HL-60/S4 treated with phorbol 12-myristate 13-acetate at 8.2 ng/mL for 4 days and 3 days (cell line): ENCODE measurements around the gene BIN1.

Experiments used
- in situ Hi-C: fragments of 300-500 bp; cut with MboI; formaldehyde crosslinking; loops from 2 replicates; pipeline ENCODE4 v1.15.0; 2022; ENCODE audit warnings: low sequenced_read_pairs

Gene BIN1

DNA sequence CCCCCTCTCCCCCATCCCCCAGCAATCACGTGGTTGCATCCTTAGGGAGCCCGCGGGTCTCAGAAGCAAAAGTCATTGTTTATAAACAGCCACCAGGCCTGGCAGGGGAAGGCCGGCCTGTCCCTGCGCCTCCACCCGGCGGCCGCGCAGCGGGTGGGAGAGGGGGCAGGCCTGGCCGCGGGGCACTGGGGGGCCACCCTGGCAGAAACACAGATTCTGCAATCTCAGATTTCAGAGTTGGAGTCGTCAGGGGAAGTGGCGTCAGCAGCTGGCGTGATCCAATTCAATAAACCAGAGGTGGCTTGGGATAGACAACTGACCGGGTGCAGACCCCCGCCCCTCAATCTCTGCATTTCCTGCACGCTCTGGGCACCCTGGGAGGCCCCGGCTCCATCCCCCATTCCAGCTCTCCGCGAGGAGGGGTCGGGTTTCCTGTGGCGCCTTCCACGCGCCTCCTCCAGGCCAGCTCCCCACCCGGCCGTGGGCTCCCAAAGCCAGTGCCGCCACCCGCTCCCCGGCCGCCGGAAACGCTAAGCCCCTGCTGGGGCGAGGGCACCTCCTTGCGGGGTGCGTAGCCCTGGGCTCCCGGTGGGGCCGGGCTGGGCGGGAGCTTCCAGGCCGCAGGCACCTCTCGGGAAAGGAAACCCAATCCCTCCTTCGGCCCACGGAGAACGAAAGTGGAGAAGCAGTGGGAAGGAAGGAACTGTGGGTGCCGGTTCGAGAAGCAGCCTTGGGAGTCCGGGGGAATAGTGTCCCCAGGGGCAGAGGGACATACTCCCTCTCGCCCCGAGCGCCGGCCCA, 1.1 kb downstream of the BIN1 start:
- in situ Hi-C loops = no loop called here

DNA sequence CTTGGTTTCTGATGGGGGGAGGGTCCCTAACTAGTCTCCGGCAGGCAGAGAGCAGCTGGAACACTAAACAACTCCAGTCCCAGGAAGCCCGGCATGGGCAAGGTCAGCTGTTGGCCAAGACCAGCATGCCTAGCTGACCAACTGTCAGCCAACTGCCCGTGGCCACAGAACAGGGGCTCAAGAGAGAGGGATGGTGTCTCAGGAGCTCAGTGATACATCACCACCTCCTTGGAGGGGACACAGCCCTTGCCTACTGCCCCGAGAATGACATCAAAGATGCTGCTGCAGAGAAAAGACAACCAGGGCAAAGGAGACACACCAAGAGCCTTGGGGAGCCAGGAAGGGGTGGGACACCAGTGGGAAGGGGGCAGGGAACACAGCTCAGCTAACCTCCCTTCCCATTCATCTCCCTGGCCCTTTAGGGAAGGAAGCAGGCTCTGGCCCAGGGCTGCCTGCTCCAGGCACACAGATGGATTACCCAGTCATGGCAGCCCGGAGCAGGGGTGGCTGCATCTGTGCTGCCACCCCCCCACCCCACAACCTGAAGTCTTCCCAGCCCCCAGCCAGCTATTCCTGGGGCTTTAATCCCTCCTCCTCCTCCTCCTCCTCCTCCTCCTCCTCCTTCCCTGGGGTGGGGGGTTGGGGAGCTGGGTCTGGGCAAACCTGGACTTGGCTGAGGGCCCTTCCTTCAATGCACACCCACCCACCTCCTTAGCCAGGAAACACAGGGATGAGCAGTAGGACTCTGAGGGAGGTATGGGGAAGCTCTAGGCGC, 1.9 kb downstream of the BIN1 start:
- in situ Hi-C loops = no loop called here

DNA sequence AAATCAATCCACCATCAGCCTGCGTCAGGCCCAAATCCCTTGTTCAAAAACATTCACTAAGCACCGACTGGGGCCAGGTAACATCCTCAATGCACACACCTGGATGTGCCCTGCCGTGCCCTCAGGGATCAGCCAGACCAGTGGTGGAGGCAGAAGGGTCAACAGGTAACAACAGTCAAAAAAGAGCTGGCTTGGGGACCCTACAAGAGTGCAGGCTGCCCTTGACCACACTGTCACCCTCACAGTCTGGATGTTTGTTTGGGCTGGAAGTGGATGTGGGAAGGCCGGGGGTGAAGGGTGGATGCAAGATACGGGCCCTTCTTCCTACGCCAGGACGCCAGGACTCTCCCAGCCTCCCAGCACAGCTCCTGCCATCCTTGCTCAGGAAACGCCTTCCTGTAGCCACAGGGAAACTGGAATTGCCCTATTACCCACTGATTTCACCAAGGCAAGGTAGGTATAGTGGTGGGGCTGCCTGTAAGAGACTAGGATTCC, 2.7 kb downstream of the BIN1 start:
- in situ Hi-C loops = no loop called here

DNA sequence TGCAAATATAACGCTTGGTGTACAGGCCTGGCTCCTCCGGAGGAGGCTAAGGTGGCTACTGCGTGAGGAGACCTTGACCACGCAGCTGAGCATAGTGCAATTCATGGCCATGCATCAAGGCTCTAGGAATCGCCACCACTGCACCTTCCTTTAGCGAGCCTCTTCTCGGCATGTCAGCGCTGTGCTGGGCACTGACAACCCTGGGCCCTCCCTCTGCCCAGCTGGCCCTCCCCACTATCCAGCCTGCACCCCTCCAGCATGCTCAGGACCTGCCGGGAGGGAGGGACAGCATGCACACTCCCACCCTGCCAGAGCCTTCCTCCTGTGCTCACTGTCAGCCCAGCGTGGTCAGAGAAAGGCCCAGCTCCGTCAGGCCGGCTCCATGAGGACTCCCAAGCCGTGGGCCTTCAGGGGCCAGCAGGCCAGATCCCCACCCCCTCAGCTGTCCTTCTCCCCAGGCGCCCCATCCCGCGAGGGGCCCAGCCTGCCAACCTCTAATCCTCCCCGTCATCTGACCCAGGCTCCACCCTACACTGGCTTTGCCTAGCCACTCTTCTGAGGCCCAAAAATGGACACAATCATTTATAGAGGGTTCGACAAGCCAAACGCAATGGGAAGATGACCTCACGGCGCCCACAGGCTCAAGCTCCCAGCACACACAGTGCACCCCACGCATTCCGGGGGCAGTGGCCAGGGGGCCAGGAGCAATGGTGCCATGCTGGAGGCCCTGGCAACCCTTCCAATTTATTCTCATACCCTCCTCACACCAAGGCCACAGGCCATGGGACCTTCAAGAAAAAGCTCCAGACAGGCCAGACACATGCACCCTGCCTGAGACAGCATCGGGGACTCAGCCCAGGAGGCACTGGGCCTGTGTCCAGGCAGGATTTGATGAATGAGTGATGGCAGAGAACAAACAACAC, 3.5 kb downstream of the BIN1 start:
- in situ Hi-C loops = no loop called here

DNA sequence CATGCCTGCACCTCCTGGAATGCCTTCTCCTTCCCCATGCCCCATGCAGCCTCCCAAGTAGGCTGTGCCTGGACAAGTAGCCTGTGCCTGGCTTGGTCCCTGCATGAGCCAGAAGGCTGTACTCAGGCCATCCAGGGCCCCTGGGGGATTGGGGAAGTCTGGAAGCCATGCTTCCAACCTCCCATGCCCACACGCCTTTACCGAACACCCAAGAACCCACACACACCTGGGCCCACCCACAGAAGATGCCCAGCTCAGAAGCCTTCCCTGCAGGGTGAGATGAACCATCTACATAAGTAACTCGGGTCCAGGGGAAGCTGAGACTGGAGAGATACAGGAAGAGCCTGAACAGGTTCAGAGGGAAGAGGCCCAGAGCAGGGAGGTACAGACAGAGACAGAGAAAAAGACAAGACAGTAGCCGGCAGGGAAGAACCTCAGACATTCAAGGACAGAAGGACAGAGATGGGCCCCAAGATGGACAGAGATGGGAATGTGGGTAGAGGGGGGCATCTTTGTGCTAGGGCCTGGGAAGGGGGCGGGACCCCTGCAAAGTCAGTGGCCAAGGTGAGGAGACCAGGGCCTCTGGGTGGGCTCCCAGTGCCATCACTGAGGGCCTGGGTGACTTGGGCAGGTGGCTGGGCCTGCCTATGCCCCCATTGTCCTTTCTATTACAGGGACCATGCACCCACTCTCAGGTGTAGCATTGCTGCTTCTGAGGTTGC, 4.3 kb downstream of the BIN1 start:
- in situ Hi-C loops = no loop called here

DNA sequence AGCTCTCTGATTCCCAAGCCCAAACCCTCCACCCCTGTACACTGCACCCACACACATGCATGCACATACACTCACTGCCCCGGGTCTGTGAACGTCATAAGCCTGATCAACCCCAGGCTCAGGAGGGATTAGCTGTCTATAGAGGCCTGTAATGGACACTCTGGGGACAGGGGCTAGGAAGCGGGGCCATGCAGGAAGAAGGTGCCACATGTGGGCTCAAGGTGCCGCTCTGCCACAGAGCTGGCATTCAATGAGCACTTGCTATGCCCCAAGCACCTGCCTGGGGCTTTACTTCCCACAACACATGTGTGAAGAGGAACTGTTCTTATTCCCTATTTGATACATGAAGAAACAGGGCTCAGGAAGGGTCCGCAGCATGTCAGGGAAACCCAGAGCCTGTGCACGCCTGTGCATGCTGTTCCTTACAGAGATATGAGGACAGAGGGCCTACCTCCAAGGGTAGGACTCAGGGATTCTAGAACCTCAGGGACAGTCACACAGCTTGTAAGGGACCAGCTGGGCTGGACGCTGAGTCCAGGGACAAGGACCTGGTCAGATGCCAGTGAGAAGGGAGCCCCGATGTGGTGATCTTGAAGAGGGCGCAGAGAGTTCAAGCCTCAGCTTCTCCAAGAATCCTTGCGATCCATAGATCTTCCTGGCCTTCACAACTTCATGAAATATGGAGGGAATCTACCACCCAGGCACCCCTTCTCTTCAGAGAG, 5.0 kb downstream of the BIN1 start:
- in situ Hi-C loops = no loop called here

DNA sequence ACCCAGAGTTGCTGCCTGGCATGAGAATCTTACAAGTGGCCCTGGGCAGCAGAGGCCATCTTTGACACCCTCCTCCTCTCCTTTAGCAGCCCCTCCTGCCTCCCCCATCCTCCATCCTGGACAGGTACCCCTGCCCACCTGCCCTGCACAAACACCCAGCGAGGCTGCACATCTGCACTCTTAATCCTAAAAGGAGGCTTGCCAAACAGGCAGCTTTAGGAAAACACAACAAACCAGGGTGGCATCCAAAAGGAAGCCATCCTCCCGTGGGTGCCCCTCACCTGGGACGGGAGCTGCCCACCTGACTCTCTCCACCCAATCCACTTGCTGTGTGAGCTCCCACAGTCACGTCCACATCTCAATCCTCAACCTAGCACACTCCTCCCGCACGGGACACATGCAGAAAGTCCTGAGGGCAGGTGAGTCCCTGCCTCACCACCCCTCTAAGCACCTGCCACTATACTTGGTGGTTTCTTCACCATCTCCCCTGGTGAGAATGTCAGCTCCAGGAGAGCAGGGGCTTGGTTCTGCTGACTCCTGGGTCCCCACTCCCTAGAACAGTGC, 5.8 kb downstream of the BIN1 start:
- in situ Hi-C loops = no loop called here

DNA sequence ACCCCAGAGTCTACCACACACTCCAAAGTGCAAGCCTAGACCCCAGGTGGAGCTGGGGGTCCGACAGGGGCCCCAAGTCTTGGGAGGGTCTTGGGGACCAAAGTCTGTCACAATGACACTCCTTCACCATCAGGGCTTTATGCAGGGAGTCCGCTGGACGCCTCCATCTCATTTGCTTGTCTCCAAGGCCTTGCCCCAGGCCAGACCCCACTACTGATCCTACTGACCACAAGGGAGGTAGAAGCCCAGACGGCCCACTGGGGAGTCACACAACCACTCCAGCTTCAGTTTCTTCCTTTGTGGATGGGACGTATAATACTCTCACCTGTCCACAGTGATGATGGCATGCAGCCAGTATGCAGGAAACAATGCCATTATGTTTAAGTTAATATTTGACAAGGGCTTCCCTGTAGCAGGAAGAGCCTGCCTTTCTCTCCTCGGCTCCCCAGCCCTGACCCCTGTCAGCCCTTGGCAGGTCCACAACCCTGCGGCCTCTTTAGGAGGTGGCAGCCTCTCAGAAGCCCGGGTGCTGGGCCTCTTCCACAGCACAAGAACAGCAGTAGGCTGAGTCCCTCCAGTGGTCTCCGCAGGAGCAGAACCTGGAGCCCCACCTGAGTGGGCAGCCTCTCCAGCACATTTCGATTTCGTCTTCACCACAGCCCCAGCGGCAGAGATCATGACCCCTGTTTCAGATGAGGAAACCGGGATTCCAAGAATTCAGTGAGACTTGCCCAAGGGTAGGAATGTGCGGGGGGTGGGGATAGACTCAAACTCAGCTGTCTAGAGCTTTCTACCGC, 6.5 kb downstream of the BIN1 start:
- in situ Hi-C loops = no loop called here

DNA sequence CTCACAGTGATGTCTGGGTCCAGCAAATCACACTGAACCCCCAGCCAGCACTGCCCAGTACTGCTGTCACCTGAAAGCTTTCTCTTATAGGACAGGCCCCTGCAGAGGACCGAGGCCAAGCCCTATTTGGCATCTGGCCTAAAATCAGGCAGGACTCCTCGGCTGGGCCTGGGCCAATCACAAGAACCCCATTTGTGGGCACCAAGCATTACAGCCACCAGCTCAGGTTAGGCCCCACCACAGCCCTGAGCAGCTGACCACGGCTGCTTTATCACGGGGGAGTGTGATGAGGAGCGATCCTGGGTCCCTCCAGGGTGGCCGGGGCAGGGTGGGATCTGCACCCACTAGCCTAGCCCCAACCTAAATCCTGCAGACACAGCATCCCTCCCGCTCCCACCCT, 8.2 kb downstream of the BIN1 start:
- in situ Hi-C loops = no loop called here

DNA sequence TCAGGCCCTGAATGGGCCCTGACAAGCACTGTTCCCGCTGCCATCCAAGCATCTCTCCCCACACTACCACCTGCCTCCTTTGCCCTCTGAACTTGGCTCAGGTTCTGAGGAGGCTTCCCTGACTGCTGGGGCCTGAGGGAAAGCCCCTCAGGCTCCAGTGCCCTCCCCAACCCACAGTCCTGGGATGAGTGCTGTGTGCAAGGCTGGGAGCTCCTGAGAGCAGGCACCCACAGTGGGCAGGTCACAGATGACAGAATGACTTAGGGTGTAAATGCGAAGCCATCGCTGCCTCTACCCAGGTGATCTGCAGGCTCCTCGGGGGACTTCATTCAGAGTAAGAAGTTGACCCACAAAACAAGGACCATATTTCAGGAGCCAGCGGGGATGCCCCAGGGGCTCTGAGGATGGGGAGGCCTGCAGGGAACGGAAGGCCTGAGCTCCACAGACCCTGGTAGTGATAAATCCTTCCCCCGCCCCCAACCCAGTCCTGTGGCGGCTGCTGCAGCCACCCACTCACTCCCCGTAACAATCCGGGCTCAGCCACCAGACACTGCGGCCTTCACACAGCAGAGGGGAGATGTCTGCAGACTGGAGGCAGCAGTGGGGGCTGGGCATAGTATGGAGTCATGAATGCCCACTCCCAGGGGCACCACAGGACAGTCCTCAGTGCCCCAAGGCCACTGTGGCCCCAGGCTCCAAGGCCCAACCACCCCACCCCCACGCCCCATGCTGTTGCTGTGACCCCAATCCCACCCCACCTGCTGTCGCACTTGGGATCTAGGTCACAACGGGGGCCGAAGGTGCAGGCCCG, 8.9 kb downstream of the BIN1 start:
- in situ Hi-C loops = no loop called here

DNA sequence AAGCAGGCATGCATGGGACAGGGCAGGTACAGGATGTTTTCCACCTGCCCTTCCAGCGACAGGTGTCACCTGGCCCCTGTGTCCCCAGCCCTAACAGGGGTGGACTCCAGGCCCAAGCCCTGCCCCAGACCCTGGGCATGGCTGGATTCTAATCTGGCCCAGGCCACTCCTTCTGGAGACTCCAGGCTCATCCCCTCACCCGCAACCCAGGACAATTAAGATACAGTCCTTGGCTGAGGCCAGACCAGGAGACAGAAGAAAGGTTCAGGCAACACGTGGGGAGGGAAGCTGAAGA, 9.5 kb downstream of the BIN1 start:
- in situ Hi-C loops = no loop called here

DNA sequence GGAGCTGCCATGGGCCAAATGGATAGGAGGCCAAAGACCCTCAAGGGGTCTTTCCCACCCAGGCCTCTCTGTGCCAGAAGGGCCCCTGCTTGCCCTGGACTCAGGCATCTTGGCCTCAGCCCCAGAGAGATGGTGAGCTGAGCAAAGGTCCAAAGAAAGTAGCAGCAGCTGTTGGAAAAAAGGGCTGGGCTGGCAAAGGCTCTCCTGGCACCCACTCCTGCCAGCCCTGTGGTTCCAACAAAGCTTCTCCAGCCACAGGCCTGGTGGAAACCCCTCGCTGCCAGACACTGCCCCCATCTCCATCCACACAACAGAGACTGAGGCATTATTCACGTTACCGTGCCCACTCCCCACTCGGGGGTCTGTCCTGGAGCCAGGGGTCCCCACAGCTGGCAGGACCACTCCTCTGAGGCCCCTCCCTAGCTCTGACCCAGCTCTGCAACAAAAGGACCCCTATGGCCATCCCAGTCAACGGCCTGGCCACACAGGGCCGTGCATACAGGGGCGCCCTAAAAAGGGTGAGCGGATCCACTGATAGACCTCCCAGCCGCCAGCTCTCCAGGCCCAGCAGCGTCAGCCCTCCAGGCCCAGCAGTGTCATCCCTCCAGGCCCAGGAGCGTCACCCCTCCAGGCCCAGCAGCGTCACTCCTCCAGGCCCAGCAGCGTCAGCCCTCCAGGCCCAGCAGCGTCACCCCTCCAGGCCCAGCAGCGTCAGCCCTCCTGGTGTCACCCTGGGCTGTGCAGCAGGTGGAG, 10.1 kb downstream of the BIN1 start:
- in situ Hi-C loops = no loop called here

DNA sequence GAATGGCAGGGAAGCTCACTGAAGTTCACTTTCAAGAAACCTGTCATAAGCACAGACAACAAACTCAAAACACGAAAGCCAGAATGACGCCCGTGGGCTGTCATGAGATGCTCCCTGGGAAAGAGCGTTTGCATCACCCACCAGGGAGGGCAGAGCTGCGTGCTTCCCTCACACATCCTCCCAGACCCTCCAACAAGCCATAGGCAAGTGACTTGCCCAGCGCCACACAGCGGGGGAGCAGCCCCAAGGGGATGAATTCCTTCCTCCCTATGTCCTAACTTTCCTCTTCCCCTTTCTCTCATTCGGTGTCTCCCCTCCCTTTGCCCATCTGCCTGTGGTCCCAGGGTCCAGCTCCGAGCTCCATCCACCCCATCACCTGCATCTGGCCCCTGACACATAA, 10.7 kb downstream of the BIN1 start:
- in situ Hi-C loops = no loop called here

DNA sequence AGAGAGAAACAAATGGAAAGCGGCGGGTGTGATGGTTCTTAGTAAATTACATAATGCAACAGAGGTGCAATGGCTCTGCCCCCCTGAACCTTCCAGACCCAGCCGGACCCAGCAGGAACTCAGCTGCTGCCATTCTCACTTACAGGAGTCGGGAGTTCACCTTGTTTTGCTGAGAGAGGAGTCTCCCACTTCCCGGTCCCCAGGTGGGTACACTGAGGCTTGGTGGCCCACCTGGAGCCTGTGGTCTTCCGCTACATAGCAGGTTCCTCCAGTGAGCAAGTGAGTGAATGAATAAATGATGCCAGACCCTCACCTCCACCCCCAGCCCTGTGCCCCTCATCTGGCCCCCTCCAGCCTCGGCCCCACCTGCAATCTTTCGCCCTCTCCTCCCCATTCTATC, 11.2 kb downstream of the BIN1 start:
- in situ Hi-C loops = no loop called here

DNA sequence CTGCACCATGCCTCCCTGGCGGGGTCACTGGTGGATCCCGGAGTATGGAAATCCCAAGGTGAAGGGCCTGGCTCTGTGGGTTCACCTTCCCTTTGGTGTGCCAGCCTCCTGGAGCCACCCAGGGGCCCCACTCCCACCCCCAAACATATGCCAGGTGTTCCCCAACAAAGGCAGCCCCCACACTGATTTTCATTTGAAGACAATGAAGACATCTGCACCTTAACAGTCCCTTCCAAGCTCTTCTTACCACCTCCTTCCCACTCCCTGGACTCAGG, 11.7 kb downstream of the BIN1 start:
- in situ Hi-C loops = no loop called here

DNA sequence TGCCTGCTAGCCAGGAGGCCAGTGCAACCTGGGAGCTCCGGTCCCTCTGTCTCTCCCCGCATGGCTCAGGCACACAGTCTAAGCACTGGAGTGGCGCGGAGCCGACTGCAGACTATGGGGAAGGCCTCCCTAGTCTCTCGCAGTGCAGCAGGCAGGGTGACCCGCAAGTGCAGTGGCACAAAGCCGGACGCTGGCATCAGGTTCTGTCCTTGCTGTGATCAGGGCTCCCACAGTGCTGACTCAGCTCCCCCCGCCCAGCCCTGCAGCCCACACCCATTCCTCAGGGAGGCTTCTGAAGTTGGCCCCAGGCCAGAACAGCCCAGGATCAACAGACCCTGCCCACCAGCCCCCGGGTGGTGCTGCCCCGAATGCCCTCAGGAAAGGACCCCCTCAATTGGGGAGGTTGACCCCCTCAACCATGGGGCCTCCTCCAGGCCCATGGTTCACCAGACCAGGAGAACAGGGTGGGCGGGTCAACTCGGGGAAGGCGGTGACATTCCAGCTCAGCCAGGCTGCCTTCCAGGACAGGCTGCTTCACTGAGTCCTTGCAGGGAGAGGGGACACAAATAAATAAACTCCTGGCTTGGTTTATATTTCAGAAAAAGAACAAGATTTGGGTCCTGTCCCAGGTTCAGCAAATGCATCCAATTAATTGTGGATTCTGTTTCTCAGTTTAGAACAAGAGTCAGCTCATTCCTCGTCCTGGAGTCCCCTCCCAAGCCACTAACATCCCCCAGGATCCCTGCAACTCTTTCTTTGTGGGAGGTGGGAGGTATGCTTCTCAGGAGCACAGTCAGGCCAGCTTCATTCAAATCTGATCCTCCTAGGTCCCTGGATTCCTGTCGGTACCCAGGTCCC, 12.2 kb downstream of the BIN1 start:
- in situ Hi-C loops = no loop called here
